Body of pancreas (tissue), 4 donors: Measurements from ENCODE around the gene XIST.

Source experiments
- POLR2A ChIP-seq, 3 donors: fragments of 450-650 bp; IDR thresholded peaks; one replicate each; pipeline ENCODE4 v1.6.1; 2016; ENCODE audit warnings: antibody characterized with exemption in 3 of 3, mild to moderate bottlenecking in 2 of 3
- TF ChIP-seq, protein P1 (sequence below), 7 experiments: fragments of 450-650 bp in 4 of 7; fragments of 200-600 bp in 3 of 7; sonication (generic) in 3 of 7; IDR thresholded peaks; one replicate each; pipeline ENCODE4 v1.5.1; 2016 to 2019; ENCODE audit warnings: antibody characterized with exemption in 7 of 7

DNA sequence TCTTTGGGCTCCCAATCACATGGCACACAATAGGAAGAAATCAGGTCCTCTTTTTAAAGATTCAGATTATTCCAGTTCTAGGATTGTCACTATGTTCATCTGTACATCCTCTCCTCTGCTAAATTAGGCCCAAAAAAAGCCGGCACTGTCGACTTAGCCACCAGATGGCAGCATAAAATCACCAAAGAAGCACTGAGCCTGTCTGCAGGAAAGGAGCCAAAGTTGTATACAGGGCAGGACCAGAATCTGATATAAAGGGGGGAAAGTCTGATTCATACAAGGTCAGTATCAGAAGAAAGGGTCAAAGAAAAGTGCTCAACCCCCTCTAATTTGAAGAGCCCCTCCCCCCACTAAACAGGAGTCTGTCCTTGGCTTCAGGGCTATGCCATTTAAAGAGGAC, 3.0 kb upstream of the XIST start:
- TF ChIP-seq, protein P1, sequence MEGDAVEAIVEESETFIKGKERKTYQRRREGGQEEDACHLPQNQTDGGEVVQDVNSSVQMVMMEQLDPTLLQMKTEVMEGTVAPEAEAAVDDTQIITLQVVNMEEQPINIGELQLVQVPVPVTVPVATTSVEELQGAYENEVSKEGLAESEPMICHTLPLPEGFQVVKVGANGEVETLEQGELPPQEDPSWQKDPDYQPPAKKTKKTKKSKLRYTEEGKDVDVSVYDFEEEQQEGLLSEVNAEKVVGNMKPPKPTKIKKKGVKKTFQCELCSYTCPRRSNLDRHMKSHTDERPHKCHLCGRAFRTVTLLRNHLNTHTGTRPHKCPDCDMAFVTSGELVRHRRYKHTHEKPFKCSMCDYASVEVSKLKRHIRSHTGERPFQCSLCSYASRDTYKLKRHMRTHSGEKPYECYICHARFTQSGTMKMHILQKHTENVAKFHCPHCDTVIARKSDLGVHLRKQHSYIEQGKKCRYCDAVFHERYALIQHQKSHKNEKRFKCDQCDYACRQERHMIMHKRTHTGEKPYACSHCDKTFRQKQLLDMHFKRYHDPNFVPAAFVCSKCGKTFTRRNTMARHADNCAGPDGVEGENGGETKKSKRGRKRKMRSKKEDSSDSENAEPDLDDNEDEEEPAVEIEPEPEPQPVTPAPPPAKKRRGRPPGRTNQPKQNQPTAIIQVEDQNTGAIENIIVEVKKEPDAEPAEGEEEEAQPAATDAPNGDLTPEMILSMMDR (IDR thresholded peaks at IDR 0.05): peak; percentile 34 to 82 (median 64)
- TF ChIP-seq POLR2A (IDR thresholded peaks at IDR 0.05): no peak
